SU-DHL-6 (cell line): ENCODE results near the gene ATXN7.

Source experiments
- H2AFZ ChIP-seq: fragments of 200-600 bp; sonication (generic); 2 replicates; pipeline ENCODE4 v1.6.1; 2014; ENCODE audit warnings: low read depth, mild to moderate bottlenecking, moderate library complexity, mixed read lengths, antibody characterized with exemption, low read length; ENCODE audit not compliant: severe bottlenecking
- H3F3A ChIP-seq: fragments of 200-600 bp; shearing (Covaris generic); 2 replicates; pipeline ENCODE4 v1.6.0; 2016; ENCODE audit warnings: antibody characterized with exemption, mild to moderate bottlenecking; ENCODE audit not compliant: insufficient read depth
- H3K27ac ChIP-seq: fragments of 200-600 bp; sonication (generic); 2 replicates; pipeline ENCODE4 v1.5.1; 2016; ENCODE audit warnings: low read depth, mild to moderate bottlenecking, low read length, moderate library complexity, mixed read lengths
- H3K27me3 ChIP-seq: fragments of 200-600 bp; sonication (generic), shearing (Covaris generic); 2 replicates; pipeline ENCODE4 v1.6.0; 2014; ENCODE audit warnings: mild to moderate bottlenecking, low read length
- H3K36me3 ChIP-seq: fragments of 200-600 bp; sonication (generic); 2 replicates; pipeline ENCODE4 v1.6.1; 2014; ENCODE audit warnings: mild to moderate bottlenecking, low read length, mixed read lengths
- H3K4me2 ChIP-seq: fragments of 300-600, 200-600 bp; shearing (Covaris generic), sonication (generic); 2 replicates; pipeline ENCODE4 v1.6.0; 2014; ENCODE audit warnings: low read length, low read depth, mild to moderate bottlenecking; ENCODE audit not compliant: poor library complexity, severe bottlenecking
- H3K4me3 ChIP-seq: fragments of 200-600 bp; sonication (generic); 2 replicates; pipeline ENCODE4 v1.5.1; 2014; ENCODE audit warnings: antibody characterized with exemption, low read length, mild to moderate bottlenecking, mixed read lengths; ENCODE audit not compliant: insufficient read depth, poor library complexity, severe bottlenecking
- H3K79me2 ChIP-seq: fragments of 200-600 bp; sonication (generic); 2 replicates; pipeline ENCODE4 v1.6.1; 2014; ENCODE audit warnings: mild to moderate bottlenecking, low read length, moderate library complexity; ENCODE audit not compliant: insufficient read depth
- H3K9ac ChIP-seq: fragments of 200-600 bp; sonication (generic); 2 replicates; pipeline ENCODE4 v1.7.0; 2014; ENCODE audit warnings: mild to moderate bottlenecking, low read length
- H3K9me2 ChIP-seq: fragments of 200-600 bp; sonication (generic); replicated peaks from 2 replicates; pipeline ENCODE4 v1.6.1; 2014; ENCODE audit warnings: low read length; ENCODE audit not compliant: insufficient read depth
- H3K9me3 ChIP-seq: fragments of 200-600 bp; sonication (generic); 2 replicates; pipeline ENCODE4 v1.6.1; 2014; ENCODE audit warnings: low read length, mixed read lengths; ENCODE audit not compliant: insufficient read depth
- H4K20me1 ChIP-seq: fragments of 200-600 bp; sonication (generic); 2 replicates; pipeline ENCODE4 v1.6.1; 2014; ENCODE audit warnings: low read depth, mild to moderate bottlenecking, antibody characterized with exemption, low read length, moderate library complexity, mixed read lengths
- EZH2phosphoT487 ChIP-seq: fragments of 200-600 bp; sonication (generic), shearing (Covaris generic); conservative IDR thresholded peaks from 2 replicates; pipeline ENCODE4 v1.6.1; 2018; ENCODE audit warnings: mild to moderate bottlenecking, antibody characterized with exemption, low read length, moderate library complexity, mixed read lengths
- TF ChIP-seq, protein P1 (sequence below): fragments of 200-600 bp; sonication (generic); IDR thresholded peaks from one replicate; pipeline ENCODE4 v1.5.1; 2017; ENCODE audit warnings: antibody characterized with exemption, mild to moderate bottlenecking, low read length, moderate library complexity; ENCODE audit not compliant: insufficient read depth, poor library complexity, severe bottlenecking

The ATXN7 gene

DNA sequence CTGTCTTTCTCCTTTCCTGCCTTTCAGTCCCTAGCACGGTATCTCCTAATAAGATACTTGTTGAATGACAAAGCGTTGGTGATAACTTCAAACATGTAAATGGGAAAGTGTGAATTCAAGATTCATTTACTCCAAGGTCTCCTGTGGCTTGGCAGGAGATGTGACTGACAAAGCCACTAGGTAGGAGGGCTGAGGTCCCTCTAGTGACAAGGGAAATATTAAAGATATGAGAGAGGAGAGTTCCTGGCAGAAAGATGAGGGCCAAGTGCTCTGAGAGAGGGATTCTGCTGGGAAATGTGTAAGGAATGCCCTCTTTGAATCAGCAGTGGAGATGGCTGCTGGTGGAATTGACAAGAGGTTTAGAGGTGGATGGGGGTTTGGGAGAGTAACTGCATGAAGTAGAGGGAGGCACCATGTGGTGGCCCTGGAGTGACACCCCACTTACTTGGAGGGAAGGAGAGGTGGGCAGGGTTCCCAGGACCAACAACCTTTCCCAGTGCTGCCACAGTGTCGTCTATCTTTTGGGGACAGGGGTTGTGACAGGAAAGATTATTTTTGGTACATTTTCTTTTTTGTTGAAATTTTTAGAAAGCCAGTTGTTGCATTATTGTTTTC, 91.5 kb downstream of the ATXN7 start:
- no peak overlapping the region for H2AFZ ChIP-seq
- H3F3A ChIP-seq = 0 out of 2 replicates have a peak, but pooled peaks cover 14% of the 10 kb centered on the region

GRCh38 chr3:63955830-63956545, 92.3 kb downstream of the ATXN7 start:
- H3K9ac ChIP-seq = no peak overlapping the region
- peaks cover 35% of the 10 kb centered on the region for H3K79me2 ChIP-seq
- H3K27me3 ChIP-seq = no peaks in the 10 kb centered on the region

More for the DNA sequence above, 91.5 kb downstream of the ATXN7 start:
- Histone ChIP-seq H4K20me1 (peaks cover 3% of the 10 kb centered on the region; the same call in 1 of the 2 replicates), H3K79me2 (peaks cover 40% of the 10 kb centered on the region), H3K9me3 (no peaks in the 10 kb centered on the region), H3K27ac (no peak overlapping the region), H3K9ac (no peak overlapping the region), H3K4me3 (no peak overlapping the region), H3K27me3 (no peaks in the 10 kb centered on the region), H3K4me2 (no peak overlapping the region), H3K9me2 (no peaks in the 10 kb centered on the region), H3K36me3 (no peaks in the 10 kb centered on the region)
- TF ChIP-seq, protein P1, sequence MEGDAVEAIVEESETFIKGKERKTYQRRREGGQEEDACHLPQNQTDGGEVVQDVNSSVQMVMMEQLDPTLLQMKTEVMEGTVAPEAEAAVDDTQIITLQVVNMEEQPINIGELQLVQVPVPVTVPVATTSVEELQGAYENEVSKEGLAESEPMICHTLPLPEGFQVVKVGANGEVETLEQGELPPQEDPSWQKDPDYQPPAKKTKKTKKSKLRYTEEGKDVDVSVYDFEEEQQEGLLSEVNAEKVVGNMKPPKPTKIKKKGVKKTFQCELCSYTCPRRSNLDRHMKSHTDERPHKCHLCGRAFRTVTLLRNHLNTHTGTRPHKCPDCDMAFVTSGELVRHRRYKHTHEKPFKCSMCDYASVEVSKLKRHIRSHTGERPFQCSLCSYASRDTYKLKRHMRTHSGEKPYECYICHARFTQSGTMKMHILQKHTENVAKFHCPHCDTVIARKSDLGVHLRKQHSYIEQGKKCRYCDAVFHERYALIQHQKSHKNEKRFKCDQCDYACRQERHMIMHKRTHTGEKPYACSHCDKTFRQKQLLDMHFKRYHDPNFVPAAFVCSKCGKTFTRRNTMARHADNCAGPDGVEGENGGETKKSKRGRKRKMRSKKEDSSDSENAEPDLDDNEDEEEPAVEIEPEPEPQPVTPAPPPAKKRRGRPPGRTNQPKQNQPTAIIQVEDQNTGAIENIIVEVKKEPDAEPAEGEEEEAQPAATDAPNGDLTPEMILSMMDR = no peak
- no peak for TF ChIP-seq EZH2phosphoT487

GRCh38 chr3:63959146-63959545, 95.5 kb downstream of the ATXN7 start:
- Histone ChIP-seq H3K9me2 (no peaks in the 10 kb centered on the region), H2AFZ (no peak overlapping the region), H3K4me2 (no peak overlapping the region), H3K27me3 (no peaks in the 10 kb centered on the region), H3F3A (peaks cover 19% of the 10 kb centered on the region; the same call in 1 of the 2 replicates), H3K9me3 (no peaks in the 10 kb centered on the region), H3K9ac (no peak overlapping the region), H3K4me3 (no peak overlapping the region), H3K36me3 (no peaks in the 10 kb centered on the region; the same call in 1 of the 2 replicates), H4K20me1 (0 out of 2 replicates have a peak, but pooled peaks cover 3% of the 10 kb centered on the region), H3K27ac (no peak overlapping the region), H3K79me2 (peaks cover 40% of the 10 kb centered on the region)
- TF ChIP-seq, protein P1 = no peak
- no peak for TF ChIP-seq EZH2phosphoT487

More at GRCh38 chr3:63955830-63956545, 92.3 kb downstream of the ATXN7 start:
- Histone ChIP-seq H4K20me1 (peaks cover 3% of the 10 kb centered on the region; the same call in 1 of the 2 replicates), H2AFZ (no peak overlapping the region), H3K4me2 (no peak overlapping the region), H3K36me3 (no peaks in the 10 kb centered on the region), H3F3A (peaks cover 19% of the 10 kb centered on the region; the same call in 1 of the 2 replicates), H3K27ac (no peak overlapping the region), H3K9me3 (no peaks in the 10 kb centered on the region), H3K4me3 (no peak overlapping the region), H3K9me2 (no peaks in the 10 kb centered on the region)
- no peak for TF ChIP-seq EZH2phosphoT487
- TF ChIP-seq, protein P1 = no peak
